Retina (tissue), 1 donor: ENCODE data around the gene MEX3D.
A peak's percentile ranks its signal among the peaks of the same experiment; 100 is the strongest.
"Not testable (repeated sequence)": the region's sequence is repeated elsewhere in the genome, so short reads cannot be mapped to it uniquely, and the experiment has no call there.

ENCODE experiments used
- DNase-seq: peaks from one replicate; pipeline ENCODE4 v3.0.0-alpha.2; 2016

The MEX3D gene

DNA sequence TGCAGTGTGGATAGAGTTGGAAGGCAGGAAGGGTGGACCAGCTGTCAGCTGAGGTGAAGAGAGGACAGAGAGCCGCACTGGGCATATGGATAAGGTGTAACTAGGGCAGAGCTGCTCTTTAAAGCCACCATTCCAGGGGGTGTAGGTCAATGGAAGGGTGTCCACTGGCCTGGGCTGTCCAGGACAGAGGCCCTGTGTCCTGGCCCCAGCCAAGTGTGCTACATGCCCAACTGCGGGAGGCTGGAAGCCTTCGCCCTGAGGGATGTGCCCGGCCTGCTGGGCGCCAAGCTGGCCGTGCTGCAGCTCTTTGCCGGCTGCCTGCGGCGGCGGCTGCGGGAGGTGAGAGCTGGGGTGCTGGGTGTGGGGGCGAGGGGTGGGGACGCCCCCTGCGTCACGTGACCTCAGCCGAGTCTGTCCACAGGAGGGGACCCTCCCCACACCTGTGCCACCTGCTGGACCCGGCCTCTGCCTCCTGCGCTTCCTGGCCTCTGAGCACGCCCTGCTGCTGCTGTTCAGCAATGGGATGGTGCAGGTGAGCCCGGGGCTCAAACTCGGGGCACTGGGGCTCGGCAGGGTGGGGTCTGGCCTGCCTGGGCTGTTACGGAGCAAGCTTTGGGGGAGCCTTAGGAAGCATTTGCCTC is 34.5 kb downstream of the MEX3D start:
- DNase-seq: no peak

DNA sequence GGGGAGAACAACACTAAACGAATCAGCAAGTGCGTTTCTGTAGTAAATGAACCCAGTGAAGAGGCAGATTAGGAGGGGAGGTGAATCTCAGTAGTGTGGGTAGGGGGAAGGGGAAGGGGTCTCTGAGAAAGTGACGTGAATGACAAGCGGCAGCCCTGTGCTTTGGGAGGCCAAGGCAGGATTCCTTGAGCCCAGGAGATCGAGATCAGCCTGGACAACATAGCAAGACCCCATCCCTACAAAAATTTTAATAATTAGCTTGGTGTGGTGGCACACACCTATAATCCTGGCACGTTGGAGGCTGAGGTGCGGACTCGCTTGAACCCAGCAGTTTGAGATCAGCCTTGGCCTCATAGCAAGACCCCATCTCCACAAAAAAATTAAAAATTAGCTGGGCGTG is 36.1 kb downstream of the MEX3D start:
- DNase-seq: no peak

DNA sequence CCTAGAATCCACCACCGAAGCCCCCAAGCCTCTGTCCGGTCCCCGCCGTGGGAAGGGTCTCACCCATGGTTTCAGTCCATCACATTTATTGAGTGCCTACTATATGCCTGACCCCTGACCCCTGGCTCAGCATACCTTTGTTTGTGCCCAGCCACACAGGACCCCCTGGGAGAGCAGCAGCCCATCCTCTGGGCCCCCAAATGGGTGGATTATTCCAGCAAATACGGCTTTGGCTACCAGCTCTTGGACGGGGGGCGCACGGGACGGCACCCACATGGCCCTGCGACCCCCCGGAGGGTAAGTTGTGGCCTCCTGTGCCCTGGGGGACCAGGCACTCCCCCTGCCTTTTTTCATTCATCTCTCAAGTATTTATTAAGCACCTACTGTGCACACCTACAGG is 36.5 kb downstream of the MEX3D start:
- no peak for DNase-seq

DNA sequence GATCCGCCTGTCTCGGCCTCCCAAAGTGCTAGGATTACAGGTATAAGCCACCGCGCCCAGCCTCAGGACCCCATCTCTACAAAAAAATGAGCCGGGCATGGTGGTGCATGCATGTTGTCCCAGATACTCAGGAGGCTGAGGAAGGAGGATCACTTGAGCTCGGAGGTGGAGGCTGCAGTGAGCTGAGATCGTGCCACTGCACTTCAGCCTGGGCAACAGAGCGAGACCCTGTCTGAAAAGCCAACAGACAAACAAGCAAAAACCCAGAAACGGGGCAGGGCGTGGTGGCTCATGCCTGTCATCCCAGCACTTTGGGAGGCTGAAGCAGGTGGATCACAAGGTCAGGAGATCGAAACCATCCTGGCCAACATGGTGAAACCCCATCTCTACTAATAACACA is 37.3 kb downstream of the MEX3D start:
- DNase-seq: not testable (repeated sequence)

DNA sequence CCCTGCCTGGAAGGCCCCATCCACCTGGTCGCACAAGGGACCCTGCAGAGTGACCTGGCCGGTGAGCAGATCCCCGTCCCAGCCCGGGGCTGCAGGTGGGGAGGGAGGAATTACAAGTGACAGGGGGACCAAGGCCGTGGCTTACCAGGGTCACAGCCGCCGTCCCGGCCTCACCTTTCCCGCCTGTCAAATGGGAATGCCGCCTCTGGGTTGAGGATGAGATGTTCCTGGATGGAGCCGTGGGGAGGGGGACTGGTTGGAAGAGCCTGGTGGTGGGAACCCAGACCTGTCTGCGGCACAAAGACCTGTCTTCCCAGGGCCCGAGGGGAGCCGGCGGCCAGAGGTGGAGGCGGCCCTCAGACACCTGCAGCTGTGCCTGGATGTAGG is 38.7 kb downstream of the MEX3D start:
- DNase-seq: no peak

DNA sequence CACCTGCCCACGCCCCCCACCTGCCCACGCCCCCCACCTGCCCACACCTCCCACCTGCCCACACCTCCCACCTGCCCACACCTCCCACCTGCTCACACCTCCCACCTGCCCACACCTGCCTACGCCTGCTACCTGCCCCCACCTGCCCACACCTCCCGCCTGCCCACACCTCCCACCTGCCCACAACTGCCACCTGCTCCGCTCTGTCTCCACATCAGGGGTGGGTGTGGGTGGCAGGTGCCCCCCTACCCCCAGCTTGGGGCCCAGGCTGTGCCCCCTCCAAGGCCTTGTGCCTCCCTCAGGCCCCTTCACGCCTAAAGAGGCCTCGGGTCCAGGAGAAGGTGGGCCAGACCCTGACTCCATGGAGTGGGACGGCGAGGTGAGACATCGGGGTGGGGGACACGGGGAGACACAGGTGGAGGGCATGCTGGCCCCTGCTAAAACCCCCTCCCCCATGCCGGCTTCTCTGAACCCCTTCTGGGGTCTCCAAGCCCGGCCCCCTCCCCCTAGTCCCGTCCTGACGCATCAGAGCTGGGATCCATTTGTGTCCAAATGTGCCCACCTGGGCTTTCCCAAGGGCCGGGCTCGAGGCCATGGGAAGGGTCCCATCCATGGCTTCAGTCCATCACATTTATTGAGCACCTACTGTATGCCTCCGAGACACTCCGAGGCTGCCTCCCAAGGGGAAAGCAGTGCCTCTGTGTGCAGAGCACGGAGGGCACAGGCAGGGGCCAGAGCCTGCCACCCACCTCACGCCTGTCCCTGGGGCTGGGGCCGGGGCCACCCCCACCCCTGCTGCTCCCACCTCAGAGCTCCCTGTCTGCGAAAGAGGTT is 39.3 kb downstream of the MEX3D start:
- DNase-seq: no peak

DNA sequence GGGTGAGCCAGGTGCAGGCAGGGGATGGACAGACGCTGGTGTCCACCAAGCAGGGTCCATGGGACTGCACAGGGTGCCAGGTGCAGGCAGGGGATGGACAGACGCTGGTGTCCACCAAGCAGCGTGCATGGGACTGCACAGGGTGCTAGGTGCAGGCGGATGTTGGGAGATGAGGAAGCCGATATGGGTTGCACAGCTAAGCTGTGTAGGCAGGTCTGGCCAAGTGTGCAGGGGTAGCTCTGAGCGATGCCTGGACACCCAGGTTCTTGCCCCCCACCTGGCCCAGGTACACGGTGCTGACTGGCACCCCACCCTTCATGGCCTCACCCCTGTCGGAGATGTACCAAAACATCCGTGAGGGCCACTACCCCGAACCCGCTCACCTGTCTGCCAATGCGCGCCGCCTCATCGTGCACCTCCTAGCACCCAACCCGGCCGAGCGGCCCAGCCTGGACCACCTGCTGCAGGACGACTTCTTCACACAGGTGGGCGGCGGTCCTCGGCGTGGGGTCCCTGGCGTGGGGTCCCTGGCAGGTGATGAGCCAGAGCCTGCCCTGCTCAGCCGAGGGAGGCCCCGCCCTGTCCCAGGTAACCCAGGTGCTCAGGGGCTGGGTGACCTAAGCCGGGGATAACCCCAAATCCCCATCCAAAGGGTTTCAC is 40.3 kb downstream of the MEX3D start:
- DNase-seq: no peak

DNA sequence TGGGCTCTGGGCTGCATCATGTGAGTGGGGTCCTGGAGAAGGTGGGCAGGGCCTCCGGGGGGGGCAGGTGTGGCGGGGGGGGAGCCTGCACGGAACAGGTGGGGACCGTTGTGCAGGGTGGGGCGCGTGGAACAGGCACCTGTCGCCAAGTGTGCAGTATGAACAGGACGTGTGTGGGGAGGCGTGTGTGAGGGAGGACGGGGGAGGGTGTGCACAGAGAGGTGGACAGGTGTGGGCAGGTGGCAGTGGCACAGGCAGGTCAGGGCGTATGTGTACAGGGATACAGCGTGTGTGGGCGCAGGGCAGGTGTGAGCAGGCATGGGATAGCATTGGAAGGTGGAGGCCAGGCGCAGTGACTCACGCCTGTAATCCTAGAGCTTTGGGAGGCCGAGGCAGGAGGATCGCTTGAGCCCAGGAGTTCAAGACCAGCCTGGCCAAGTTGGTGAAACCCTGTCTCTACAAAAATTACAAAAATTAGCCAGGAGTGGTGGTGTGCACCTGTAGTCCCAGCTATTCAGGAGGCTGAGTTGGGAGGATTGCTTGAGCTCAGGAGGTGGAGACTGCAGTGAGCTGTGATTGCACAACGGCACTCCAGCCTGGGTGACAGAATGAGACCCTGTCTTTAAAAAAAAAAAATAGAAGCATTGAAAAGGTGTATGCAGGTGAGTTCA is 41.0 kb downstream of the MEX3D start:
- no peak for DNase-seq

DNA sequence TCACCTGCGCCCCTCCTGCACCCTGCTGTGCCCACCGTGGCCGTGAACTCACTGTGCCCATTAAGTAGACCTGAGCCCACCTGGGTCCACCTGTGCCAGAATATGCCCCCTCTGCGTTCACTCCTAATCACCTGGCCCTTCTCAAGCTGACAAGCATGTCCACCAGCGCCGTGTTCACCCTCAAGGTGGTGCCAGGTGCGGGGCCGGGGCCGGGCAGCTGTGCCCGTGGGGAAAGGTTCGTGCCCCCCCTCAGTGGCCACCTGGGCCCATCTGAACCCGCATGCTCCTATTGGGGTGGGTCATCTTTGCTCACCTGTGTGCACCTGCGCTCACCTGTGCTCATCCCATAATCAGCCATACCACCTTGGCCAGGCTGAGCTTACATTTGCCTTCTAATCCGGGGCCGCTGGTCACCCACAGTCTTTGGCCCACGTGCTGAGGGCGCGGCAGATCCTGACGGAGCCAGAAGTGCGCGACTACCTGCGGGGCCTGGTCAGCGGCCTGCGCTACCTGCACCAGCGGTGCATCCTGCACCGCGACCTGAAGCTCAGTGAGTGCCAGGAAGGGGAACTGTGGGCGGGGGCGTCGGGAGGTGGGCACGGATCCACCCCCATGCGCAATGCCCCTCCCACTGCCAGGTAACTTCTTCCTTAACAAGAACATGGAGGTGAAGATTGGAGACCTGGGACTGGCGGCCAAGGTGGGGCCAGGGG is 41.9 kb downstream of the MEX3D start:
- DNase-seq: no peak

DNA sequence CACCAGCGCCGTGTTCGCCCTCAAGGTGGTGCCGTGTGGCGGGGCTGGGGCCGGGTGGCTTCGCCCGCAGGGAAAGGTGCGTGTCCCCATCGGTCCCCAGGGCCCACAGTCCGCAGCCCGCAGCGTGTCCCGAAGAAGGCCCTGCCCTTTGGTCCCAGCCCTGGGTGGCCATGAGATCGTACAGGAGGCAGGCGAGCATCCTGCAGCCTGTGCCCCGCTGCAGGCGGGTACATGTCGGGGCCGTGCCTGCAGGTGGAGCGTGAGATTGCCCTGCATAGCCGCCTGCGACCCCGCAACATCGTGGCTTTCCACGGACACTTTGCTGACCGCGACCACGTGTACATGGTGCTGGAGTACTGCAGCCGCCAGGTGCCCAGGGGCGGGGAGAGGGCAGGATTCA is 42.8 kb downstream of the MEX3D start:
- DNase-seq: no peak

DNA sequence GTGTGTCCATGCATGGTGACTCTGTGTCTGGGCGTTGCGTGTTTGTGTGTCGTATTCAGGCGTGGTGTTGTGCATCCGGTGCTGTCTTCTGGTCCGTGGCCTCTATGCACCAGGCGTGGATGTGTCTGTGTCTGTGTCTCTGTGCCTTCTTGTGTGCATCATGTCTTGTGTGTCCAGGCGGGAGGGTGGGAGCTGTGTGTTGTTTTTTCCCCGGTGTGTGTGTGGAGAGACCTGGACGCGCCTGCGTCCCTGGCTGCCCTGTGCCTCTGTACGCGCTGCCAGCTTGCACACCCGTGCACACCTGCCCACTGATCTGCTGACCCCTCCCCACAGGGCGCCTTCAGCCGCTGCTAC is 43.2 kb downstream of the MEX3D start:
- DNase-seq: no peak

DNA sequence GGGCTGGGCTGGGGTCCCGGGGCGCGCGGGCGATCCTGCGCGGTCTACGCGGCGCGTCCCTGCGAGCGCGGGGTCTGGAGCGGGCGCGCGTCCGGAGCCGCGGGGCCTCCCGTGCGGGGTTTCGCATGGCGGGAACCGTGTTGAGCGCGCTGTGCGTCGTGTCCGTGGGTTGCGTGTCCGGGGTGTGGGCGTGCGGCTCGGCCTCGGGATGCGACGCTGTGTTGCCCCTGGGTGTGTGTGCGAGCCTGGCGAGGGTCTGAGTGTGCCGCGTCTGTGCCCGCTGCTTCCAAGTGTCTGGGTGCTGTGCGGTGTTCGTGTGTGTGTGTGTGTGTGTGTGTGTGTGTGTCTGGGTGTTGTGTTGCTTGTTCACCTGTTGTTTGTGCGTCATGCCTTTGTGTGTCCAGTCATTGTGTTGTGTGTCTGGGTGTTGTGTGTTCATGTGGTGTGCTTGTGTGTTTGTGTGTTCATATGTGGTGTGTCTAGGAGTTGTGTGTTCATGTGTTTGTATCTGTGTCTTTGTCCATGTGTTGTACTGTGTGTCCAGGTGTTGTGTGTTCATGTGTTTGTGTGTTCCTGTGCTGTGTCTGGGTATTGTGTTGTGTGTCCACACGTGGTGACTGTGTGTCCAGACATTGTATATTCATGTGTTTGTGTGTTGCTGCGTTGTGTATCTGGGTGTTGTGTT is 43.7 kb downstream of the MEX3D start:
- DNase-seq: peak; percentile 52

DNA sequence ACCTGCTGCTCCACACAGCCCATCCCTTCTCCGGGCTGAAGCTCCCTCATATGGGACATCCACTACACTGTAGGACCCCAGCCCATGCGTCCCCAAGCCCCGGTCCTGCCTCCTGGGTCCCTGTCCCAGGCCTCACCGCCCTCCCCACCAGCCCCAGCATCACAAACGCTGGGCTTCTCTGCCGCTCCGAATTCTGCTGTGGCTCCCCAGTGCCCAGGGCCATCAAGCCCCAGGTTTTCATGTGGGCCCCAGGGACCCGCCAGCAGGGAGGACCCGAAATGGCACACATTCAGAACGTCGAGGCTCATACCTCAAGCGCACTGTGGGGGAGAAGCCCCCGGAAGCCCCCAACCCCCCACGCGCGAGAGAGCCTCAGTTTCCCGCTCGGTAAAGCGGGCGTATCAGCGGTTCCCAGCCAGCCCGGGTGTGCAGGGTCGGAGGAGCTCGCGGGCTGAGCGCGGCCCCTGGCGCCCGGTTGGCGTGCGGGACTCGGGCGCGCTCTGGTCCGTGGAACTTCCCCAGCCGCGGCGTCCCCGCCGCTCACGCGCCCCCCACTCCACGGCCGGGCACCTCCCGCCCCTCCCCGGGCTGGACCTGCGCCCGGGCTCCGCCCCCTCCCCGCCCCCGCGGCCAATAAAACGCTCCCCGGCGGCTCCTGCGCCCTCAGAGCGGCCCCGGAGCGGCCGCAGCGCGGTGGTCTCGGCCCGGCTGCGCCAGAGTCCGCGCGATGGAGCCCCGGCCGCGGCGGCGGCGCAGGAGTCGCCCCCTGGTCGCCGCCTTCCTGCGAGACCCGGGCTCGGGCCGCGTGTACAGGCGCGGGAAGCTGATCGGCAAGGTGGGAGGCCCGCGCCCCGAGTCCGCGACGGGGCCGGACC is 44.5 kb downstream of the MEX3D start, which contains the start of gene PLK5:
PLK5 (plus strand) TSS at position 666 of the 875 bp plus-strand sequence. CDS start 2,920 bp downstream, outside the sequence.
- no peak for DNase-seq

DNA sequence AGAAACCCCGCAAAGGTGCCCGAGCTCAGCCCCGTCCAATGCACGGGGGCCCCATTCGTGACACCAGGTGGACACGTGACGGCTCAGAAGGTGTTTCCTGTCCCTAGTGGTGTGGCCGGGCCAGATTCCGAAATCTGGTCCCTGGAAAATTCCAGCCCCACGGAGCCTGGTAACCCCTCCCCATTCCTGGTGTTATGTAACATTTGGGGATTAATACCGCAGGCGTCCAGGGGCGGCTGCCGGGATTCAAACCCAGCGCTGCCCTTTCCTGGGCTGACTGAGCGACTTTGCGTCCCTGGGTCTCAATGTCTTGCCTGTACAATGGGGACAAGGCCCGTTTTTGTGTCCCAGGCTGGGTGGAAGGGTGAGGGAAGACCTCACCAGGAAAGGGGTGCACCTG is 45.3 kb downstream of the MEX3D start:
- DNase-seq: no peak

DNA sequence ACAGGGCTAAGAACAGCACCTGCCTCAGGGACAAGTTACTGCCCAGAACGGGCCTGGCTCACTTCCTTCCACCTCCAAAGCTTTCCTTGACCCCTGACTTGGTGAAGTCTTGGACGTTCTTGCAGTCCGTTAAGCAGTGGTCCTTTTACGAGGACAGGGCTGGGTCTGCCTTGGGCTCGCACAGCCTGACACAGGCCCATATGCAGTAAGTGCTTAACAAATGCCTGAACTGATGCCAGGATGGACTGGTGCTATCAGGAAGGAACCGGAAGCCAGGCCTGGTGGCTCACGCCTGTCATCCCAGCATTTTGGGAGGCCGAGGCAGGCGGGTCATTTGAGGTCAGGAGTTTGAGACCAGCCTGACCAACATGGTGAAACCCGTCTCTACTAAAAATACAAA is 46.1 kb downstream of the MEX3D start:
- DNase-seq: no peak

DNA sequence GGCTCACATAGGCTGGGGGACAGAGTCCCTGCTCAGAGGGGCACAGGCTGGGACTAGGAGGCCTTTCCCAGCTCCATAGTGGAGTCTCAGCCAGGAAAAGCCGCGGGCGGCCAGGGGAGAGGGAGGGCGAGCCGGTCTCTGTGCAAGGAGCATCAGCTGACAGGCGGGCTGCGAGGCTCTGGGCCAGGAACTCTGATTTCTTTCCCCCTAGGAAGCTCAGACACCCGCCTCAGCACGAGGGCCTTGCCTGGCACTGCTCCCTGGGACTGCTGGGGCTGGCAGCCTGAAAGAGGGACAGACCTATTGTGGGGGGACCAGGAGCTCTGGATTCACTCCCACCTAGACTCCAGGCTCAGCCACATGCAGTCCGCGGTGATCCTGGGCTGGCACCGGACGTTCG is 46.5 kb downstream of the MEX3D start:
- DNase-seq: no peak

DNA sequence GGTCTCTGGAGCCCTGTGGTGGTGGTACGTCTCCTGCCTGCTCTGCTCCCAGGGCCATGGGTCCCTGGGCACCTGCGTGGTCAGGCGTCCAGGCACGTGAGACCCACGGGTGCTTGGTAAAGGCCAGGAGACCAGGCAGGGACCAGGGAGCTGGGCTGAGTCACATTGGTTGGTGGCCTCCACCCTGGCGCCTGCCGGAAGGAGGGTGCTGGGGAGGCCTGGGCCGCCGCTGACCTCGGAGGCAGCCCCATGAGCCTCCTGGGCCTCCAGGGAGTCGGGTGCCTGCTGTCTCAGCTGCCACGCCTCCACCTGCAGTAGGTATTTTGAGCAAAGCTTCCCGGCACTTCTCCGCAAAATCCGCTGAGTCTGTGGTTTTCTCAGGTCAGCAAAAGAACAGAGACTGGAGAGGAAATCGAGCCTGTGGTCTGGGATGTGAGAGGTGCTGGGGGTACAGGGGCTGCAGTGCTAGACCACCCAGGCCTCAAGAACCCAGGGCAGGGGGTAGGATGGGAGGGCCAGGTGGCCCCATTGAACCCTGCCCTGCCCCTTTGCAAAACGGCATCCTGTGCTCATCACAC is 47.8 kb downstream of the MEX3D start:
- no peak for DNase-seq

DNA sequence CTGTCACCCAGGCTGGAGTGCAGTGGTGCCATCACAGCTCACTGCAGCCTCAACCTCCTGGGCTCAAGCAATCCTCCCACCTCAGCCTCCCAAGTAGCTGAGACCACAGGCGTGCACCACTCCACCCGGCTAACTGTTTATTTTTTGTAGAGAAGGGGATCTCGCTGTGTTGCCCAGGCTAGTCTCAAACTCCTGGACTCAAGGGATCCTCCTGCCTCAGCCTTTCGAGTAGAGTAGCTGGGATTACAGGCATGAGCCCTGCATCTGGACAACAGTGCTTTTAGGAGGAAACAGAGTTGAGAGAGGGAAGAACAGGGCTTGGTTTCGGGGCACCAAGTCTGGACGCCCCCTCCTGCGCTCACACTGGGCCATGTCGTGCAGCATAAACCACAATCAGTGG is 48.3 kb downstream of the MEX3D start:
- not testable (repeated sequence) for DNase-seq

DNA sequence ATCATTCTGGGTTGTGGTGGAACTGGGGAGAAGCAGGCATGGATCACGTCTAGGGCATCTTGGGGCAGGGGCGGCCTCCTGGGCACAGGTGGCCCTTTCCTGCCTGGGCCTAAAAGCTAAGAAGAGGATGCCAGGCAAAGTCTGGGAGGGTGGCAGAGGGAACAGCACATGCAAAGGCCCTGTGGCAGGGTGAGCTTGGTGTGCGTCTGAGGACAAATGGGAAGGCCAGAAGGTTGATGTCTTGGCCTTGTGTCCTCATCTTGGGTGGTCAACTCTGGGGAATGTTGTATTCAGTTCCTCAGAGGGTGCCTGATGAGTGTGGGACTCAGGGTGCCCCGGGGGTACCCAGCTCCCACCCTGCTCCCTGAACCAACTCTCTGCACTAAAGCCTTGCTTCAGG is 49.7 kb downstream of the MEX3D start:
- DNase-seq: no peak

DNA sequence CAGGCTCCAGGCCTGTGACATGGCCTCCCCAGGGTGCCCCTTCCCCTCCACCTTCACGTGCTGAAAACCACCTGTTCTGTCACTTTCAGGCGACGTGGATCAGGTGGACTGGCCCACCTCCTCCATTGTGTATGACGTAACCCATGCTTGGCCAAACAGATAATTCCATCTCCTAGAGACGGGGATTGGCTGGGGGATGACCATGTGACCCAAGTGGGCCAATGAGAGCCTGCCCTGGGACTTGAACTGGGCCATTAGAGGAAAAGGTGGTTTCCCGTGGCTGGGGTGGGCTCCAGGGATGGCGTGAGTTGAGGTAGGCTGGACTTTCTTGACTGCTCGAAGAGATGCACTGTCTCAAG is 51.8 kb downstream of the MEX3D start:
- no peak for DNase-seq
